Nephron progenitor cell (in vitro differentiated cells): ENCODE data around the gene PLK1.

Source experiments
- DNase-seq: peaks from one replicate; pipeline ENCODE4 v3.0.0; 2021
- H3K27ac Mint-ChIP-seq: 2 replicates; pipeline ENCODE4 v1.8.0; 2021; ENCODE audit warnings: mild to moderate bottlenecking, moderate library complexity, mixed read lengths
- H3K27me3 Mint-ChIP-seq: 2 replicates; pipeline ENCODE4 v1.8.0; 2021; ENCODE audit warnings: mild to moderate bottlenecking, low read depth, mixed read lengths; ENCODE audit not compliant: poor library complexity
- H3K36me3 Mint-ChIP-seq: 2 replicates; pipeline ENCODE4 v1.8.0; 2021; ENCODE audit warnings: low read depth, mixed read lengths
- H3K4me1 Mint-ChIP-seq: 2 replicates; pipeline ENCODE4 v1.8.0; 2021; ENCODE audit warnings: mixed read lengths
- H3K4me3 Mint-ChIP-seq: 2 replicates; pipeline ENCODE4 v1.8.0; 2021; ENCODE audit warnings: mild to moderate bottlenecking, moderate library complexity, mixed read lengths
- H3K9me3 Mint-ChIP-seq: 2 replicates; pipeline ENCODE4 v1.8.0; 2021; ENCODE audit warnings: mild to moderate bottlenecking, moderate library complexity, mixed read lengths
- TF ChIP-seq, protein P1 (sequence below): fragments of 200-600 bp; sonication (generic); IDR thresholded peaks from 2 replicates; pipeline ENCODE4 v1.5.0; 2021; ENCODE audit warnings: antibody characterized with exemption

PLK1 gene

DNA sequence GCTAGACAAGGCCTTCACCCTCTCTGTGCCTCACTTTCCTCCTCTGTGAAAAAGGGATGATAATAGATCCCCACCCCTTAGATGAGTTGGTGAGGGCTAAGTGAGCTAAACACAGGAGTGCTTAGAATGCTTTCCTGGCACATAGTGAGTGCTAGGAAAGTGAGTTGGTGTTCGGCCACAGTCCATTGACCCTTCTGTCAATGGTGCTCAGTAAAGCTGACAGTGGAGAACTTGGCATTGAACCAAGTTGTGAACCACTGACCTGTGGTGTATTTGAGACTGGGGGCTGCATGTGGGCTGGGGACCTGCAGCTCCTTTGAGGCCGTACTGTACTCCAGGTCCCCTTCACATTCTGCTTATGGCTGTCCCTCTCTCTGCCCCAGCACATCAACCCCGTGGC is 4.8 kb downstream of the PLK1 start:
- H3K4me3 Mint-ChIP-seq = no peak overlapping the region
- TF ChIP-seq, protein P1, sequence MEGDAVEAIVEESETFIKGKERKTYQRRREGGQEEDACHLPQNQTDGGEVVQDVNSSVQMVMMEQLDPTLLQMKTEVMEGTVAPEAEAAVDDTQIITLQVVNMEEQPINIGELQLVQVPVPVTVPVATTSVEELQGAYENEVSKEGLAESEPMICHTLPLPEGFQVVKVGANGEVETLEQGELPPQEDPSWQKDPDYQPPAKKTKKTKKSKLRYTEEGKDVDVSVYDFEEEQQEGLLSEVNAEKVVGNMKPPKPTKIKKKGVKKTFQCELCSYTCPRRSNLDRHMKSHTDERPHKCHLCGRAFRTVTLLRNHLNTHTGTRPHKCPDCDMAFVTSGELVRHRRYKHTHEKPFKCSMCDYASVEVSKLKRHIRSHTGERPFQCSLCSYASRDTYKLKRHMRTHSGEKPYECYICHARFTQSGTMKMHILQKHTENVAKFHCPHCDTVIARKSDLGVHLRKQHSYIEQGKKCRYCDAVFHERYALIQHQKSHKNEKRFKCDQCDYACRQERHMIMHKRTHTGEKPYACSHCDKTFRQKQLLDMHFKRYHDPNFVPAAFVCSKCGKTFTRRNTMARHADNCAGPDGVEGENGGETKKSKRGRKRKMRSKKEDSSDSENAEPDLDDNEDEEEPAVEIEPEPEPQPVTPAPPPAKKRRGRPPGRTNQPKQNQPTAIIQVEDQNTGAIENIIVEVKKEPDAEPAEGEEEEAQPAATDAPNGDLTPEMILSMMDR = no peak
- no peak for DNase-seq
- no peak overlapping the region for H3K27ac Mint-ChIP-seq
- no peaks in the 10 kb centered on the region for H3K9me3 Mint-ChIP-seq
- H3K4me1 Mint-ChIP-seq = peaks cover 38% of the 10 kb centered on the region
- peaks cover 70% of the 10 kb centered on the region for H3K36me3 Mint-ChIP-seq
- no peaks in the 10 kb centered on the region for H3K27me3 Mint-ChIP-seq

DNA sequence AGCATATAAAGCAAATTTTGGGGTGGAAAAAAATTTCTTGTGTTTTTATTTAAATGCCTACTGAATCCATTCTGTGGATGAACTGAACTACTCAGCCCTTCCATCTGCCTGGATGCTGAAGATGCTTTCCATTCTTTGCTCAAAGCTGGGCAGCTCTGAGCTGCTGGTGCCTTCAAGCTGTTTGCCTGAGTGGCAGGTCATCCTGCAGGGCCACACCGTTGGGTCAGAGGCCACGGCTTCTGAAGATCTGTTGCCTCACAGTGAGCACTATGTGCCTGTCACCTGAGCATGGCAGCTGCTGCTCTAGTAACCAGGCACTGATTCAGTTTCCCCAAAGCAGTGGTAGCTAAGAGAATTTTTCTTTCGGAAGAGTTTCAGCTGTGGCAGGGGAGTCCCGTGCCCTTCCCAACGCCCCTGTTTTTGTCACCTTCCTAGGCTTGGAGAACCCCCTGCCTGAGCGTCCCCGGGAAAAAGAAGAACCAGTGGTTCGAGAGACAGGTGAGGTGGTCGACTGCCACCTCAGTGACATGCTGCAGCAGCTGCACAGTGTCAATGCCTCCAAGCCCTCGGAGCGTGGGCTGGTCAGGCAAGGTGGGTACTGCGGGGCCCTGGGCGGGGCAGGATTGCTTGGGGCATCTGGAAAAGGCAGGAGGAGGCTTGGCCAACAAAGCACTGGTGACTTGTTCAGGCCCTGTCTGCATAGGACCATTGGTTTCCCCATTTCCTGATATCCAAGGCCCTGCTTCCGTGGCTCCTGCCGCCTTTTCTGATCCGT is 8.5 kb downstream of the PLK1 start:
- Mint-ChIP-seq H3K4me1 (peaks cover 6% of the 10 kb centered on the region), H3K4me3 (no peak overlapping the region), H3K36me3 (peaks cover 67% of the 10 kb centered on the region), H3K27ac (peak overlapping the region; percentile 32), H3K27me3 (no peaks in the 10 kb centered on the region), H3K9me3 (no peaks in the 10 kb centered on the region)
- TF ChIP-seq, protein P1 = no peak
- DNase-seq = no peak

DNA sequence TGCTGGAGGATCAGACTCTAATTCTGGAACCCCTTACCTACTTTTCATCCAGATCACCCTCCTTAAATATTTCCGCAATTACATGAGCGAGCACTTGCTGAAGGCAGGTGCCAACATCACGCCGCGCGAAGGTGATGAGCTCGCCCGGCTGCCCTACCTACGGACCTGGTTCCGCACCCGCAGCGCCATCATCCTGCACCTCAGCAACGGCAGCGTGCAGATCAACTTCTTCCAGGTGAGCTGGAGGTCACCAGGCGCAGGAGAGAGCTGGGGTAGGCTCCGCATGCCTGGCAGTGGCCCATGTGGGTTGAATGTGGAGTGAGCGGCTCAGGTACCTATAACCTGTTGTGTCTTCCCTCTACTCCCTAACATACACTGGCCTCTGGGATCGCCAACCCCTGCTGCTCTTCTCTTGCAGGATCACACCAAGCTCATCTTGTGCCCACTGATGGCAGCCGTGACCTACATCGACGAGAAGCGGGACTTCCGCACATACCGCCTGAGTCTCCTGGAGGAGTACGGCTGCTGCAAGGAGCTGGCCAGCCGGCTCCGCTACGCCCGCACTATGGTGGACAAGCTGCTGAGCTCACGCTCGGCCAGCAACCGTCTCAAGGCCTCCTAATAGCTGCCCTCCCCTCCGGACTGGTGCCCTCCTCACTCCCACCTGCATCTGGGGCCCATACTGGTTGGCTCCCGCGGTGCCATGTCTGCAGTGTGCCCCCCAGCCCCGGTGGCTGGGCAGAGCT is 10.9 kb downstream of the PLK1 start:
- H3K9me3 Mint-ChIP-seq = no peaks in the 10 kb centered on the region
- no peaks in the 10 kb centered on the region for H3K27me3 Mint-ChIP-seq
- no peak overlapping the region for H3K27ac Mint-ChIP-seq
- peaks cover 9% of the 10 kb centered on the region for H3K4me1 Mint-ChIP-seq
- no peak overlapping the region for H3K4me3 Mint-ChIP-seq
- DNase-seq = no peak
- peaks cover 44% of the 10 kb centered on the region for H3K36me3 Mint-ChIP-seq
- TF ChIP-seq, protein P1 = no peak

DNA sequence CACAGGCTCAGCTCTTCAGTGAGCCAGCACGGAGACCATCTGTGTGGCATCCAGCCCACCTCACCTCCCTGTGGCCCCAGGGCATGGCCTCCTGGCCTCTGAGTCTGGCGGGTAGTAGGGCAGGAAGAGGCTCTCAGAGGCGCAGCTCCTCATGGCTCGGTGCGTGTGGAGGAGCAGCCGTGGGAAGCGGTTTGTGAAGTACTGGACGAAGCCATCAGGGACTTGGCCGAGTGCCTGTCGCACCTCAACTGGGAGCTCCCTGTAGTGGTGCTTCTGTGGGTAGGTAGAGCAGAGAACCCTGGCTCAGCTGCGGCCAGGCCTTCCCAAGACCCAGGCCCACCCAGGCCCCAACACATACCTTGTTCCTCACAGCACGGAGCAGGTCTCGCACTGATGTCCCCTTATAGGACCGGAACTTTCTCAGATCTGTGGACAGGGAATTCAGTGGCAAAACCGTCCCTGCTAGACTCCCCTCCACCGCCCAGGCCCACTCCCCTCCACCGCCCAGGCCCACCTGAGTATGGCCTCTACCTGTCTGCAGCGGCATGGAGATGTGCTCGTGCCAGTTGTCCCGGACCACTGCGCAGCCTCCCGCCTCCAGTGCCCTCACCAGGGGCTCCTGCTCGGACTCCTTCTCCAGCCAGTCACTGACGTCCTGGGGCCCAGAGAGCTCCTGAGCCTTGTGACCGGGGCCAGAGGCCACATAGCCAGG is 12.2 kb downstream of the PLK1 start:
- DNase-seq = no peak
- Mint-ChIP-seq H3K4me3 (no peak overlapping the region), H3K4me1 (peaks cover 13% of the 10 kb centered on the region), H3K27ac (no peak overlapping the region), H3K36me3 (peaks cover 36% of the 10 kb centered on the region), H3K9me3 (no peaks in the 10 kb centered on the region), H3K27me3 (no peaks in the 10 kb centered on the region)
- TF ChIP-seq, protein P1 = no peak

DNA sequence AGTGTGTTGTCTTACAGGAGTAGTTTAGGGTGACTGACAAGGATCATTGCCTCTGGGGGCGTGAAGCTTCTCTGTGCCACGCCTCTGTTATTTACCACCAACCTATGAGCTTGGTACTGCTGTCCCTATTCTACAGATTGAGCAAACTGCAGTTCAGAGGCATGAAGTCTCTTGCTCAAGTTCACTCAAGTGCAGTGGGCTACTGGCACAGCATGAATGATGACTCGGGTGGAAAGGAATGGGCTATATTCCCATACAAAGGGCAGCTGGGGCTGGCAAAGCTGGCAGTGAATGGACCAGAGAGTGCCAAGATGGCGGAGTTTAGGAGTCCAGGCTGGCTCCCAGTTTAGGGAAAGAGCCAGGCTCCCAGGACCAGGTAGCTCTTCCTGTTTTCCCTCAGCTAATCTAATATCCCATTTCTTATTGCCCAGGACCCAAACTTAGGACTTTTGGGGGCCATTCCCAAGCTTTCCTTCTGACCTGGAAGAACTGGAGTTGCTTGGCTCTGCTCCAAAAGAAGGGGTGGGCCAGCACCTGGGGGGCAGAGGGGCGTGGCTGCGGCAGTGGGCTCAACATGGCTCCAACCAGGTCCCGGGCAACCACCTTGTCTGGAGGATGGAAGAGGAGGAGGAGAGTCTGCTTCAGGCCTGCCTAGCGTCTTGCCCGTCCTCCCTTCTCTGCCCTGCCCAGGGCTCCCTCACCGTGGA is 12.9 kb downstream of the PLK1 start:
- Mint-ChIP-seq H3K36me3 (peaks cover 31% of the 10 kb centered on the region), H3K27me3 (no peaks in the 10 kb centered on the region), H3K4me1 (peaks cover 17% of the 10 kb centered on the region), H3K27ac (no peak overlapping the region), H3K9me3 (no peaks in the 10 kb centered on the region), H3K4me3 (no peak overlapping the region)
- DNase-seq = no peak
- TF ChIP-seq, protein P1 = no peak
